Esophagus squamous epithelium (tissue), 5 donors: ENCODE results near the gene KCTD20. TPM values are rescaled to one million over a fixed set of nuclear protein-coding genes. Genes with fewer than 3 reads are reported as not detected.
"Not testable (repeated sequence)": the region's sequence is repeated elsewhere in the genome, so short reads cannot be mapped to it uniquely, and the experiment has no call there.

Experiments
- DNase-seq: peaks from one replicate; lab custom pipeline; 2025; lab: John Stamatoyannopoulos, UW
- H3K27ac ChIP-seq, 4 donors: fragments of 200-600 bp; sonication (generic); one replicate each; pipeline ENCODE4 v1.5.1; 2016 to 2019; ENCODE audit warnings: mild to moderate bottlenecking in 1 of 4
- H3K27me3 ChIP-seq, 4 donors: fragments of 200-600 bp; sonication (generic); 1 replicate in 3 of 4; 2 replicates in 1 of 4; pipeline versions ENCODE4 v1.5.1 to v1.6.0; 2017 to 2021; ENCODE audit warnings: antibody characterized with exemption in 1 of 4
- H3K36me3 ChIP-seq, 3 donors: fragments of 200-600 bp; sonication (generic); one replicate each; pipeline ENCODE4 v1.5.1; 2016 to 2019
- H3K4me1 ChIP-seq, 3 donors: fragments of 200-600 bp; sonication (generic); one replicate each; pipeline ENCODE4 v1.5.1; 2017 to 2019
- H3K4me3 ChIP-seq, 4 donors: fragments of 200-600 bp; sonication (generic); 1 replicate in 3 of 4; 2 replicates in 1 of 4; pipeline ENCODE4 v1.5.1; 2016 to 2019; ENCODE audit warnings: mild to moderate bottlenecking in 2 of 4, moderate library complexity in 1 of 4
- H3K9me3 ChIP-seq, 3 donors: fragments of 200-600 bp; sonication (generic); one replicate each; pipeline ENCODE4 v1.5.1; 2016 to 2019
- CTCF ChIP-seq, 6 experiments: fragments of 450-650 bp in 4 of 6; fragments of 200-600 bp in 2 of 6; sonication (generic) in 2 of 6; IDR thresholded peaks; one replicate each; pipeline ENCODE4 v1.5.1; 2016 to 2019; ENCODE audit warnings: antibody characterized with exemption in 6 of 6, mild to moderate bottlenecking in 4 of 6, moderate library complexity in 4 of 6
- POLR2A ChIP-seq, 4 donors: fragments of 450-650 bp; IDR thresholded peaks; one replicate each; pipeline ENCODE4 v1.6.1; 2017; ENCODE audit warnings: antibody characterized with exemption in 4 of 4, mild to moderate bottlenecking in 4 of 4, moderate library complexity in 3 of 4
- WGBS, 2 donors: methylation state at CpG; one replicate each; pipeline ENCODE4 v1.1.5; 2018; 5-methylcytosine and 5-hydroxymethylcytosine counted together
- intact Hi-C: fragments of 100-400 bp; cut with DNase I; formaldehyde crosslinking; loops from one replicate; pipeline ENCODE4 v1.15.0; 2022
- total RNA-seq, 4 donors: library from RNA; depleted of rRNA; stranded (reverse); fragments of >200 nt; gene quantifications; one replicate each; pipeline ENCODE4 v1.1.0, GENCODE V29; 2016
- donor health status: DM: yes; HTN: yes; CAD: no.

The KCTD20 gene
- total RNA-seq, 4 donors from 2014 or later = 35.9 to 47.5 (median 41.0) TPM

DNA sequence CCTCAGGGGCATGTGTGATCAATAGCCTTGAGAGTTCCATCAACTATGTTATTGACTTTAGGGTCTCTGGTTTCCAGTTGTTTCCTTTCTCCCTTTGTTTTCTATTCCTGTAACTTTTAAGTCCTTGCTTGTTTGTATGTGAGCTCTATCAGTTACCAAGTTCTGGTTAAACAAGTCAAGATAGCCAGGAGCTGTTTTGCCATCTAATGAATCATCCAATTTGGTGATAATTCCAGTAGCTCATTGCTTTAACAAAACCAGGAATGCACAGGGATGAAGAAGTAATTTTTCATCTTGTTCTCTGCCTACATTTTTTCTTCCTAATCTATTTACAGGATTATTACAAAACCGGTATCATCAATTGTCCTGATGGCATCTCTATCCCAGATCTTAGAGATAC is 36.5 kb downstream of the KCTD20 start:
- 41 to 64% methylated on average over 1 of the region's 1 CpG for WGBS, 2 donors
- intact Hi-C loops = no loop called here
- no peak for DNase-seq
- H3K36me3 ChIP-seq = peaks cover 0 to 90% (median 14%) of the 10 kb centered on the region in 3 donors
- no peaks in the 10 kb centered on the region for H3K9me3 ChIP-seq
- no peak overlapping the region for H3K27ac ChIP-seq
- no peak for TF ChIP-seq POLR2A (IDR thresholded peaks at IDR 0.05)
- no peak for TF ChIP-seq CTCF (IDR thresholded peaks at IDR 0.05)
- H3K4me3 ChIP-seq = no peak overlapping the region
- no peaks in the 10 kb centered on the region for H3K27me3 ChIP-seq
- peaks cover 0 to 21% (median 0%) of the 10 kb centered on the region in 3 donors for H3K4me1 ChIP-seq

DNA sequence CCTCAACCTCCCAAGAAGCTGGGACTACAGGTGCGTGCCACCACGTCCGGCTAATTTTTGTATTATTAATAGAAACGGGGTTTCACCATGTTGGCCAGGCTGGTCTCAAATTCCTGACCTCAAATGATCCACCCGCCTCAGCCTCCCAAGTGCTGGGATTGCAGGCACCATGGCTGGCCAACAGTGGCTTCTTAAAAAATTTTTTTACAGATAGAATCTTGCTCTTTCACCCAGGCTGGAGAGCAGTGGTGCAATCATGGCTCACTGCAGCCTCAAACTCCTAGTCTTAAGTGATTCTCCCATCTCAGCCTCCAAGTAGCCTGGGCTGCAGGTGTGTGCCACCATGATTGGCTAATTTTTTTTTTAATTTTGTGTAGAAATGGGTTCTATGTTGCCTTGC is 40.5 kb downstream of the KCTD20 start:
- H3K9me3 ChIP-seq, DNase-seq, intact Hi-C loops, H3K4me3 ChIP-seq, H3K27ac ChIP-seq, H3K27me3 ChIP-seq: not testable (repeated sequence)
- peaks cover 0 to 23% (median 0%) of the 10 kb centered on the region in 3 donors for H3K4me1 ChIP-seq
- peaks cover 0 to 92% (median 14%) of the 10 kb centered on the region in 3 donors for H3K36me3 ChIP-seq
- 95 to 100% methylated on average over 5 of the region's 5 CpGs for WGBS, 2 donors

DNA sequence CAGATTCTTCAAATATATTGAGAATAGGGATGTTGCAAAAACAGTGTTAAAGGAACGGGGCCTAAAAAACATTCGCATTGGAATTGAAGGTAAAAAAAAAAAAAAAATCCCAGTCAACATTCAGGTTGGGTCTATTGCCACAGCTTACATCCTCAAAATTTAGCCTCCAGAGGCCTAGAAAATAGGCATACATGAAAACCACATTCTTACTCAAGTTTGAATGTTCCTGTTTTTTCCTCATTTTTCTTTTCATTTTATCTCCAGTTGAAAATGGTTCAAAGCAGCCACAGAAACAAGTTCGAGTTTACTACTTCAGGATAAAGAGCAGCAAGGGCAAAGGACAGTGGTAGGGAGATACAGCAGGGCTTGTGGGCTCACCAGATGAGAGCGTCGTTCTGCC is 41.9 kb downstream of the KCTD20 start:
- Histone ChIP-seq H3K9me3 (no peaks in the 10 kb centered on the region), H3K27ac (no peak overlapping the region), H3K36me3 (peaks cover 0 to 96% (median 14%) of the 10 kb centered on the region in 3 donors), H3K4me1 (peaks cover 0 to 11% (median 0%) of the 10 kb centered on the region in 3 donors), H3K27me3 (no peaks in the 10 kb centered on the region), H3K4me3 (no peak overlapping the region)
- no peak for TF ChIP-seq POLR2A (IDR thresholded peaks at IDR 0.05)
- no peak for TF ChIP-seq CTCF (IDR thresholded peaks at IDR 0.05)
- WGBS, 2 donors = 77 to 83% methylated on average over 5 of the region's 5 CpGs
- no peak for DNase-seq
- intact Hi-C loops = no loop called here

DNA sequence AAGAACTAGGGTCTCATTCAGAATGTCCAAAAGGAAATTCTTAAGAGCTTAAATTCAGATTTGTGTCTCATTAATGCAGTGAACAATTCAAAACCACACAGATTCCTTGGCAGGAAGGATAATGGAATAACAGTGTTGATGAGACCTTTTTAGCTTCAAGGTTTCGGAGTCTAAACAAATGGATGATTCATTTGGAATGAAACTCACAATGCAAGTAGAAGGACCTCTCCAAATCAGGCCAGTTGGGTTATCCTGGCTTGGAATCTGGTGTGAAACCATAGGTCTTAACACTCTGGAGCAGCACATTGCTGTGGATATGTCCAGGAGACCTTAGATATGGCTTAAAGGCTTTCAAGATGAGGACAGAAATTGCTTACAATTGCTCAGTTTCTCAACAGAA is 44.9 kb downstream of the KCTD20 start:
- intact Hi-C loops = no loop called here
- Histone ChIP-seq H3K36me3 (peaks cover 0 to 88% (median 0%) of the 10 kb centered on the region in 3 donors), H3K27ac (no peak overlapping the region), H3K27me3 (no peaks in the 10 kb centered on the region), H3K9me3 (no peaks in the 10 kb centered on the region), H3K4me1 (peaks cover 0 to 17% (median 1%) of the 10 kb centered on the region in 3 donors), H3K4me3 (no peak overlapping the region)
- no peak for DNase-seq
- 68 to 87% methylated on average over 1 of the region's 1 CpG for WGBS, 2 donors
- TF ChIP-seq POLR2A (IDR thresholded peaks at IDR 0.05) (no peak), CTCF (IDR thresholded peaks at IDR 0.05) (no peak)

GRCh38 chr6:36488221-36488620 is 45.4 kb downstream of the KCTD20 start:
- no peaks in the 10 kb centered on the region for H3K27me3 ChIP-seq
- peaks cover 0 to 87% (median 0%) of the 10 kb centered on the region in 3 donors for H3K36me3 ChIP-seq
- peaks cover 3 to 22% (median 3%) of the 10 kb centered on the region in 3 donors for H3K4me1 ChIP-seq
- H3K27ac ChIP-seq = no peak overlapping the region
- TF ChIP-seq POLR2A (IDR thresholded peaks at IDR 0.05) = no peak
- TF ChIP-seq CTCF (IDR thresholded peaks at IDR 0.05) = no peak
- DNase-seq = no peak
- H3K9me3 ChIP-seq = no peaks in the 10 kb centered on the region
- no peak overlapping the region for H3K4me3 ChIP-seq
- intact Hi-C loops = no loop called here

GRCh38 chr6:36489426-36489825 is 46.6 kb downstream of the KCTD20 start:
- Histone ChIP-seq H3K27me3 (no peaks in the 10 kb centered on the region), H3K4me3 (no peak overlapping the region), H3K36me3 (peaks cover 0 to 78% (median 0%) of the 10 kb centered on the region in 3 donors), H3K9me3 (no peaks in the 10 kb centered on the region), H3K27ac (no peak overlapping the region), H3K4me1 (peaks cover 7 to 33% (median 8%) of the 10 kb centered on the region in 3 donors)
- intact Hi-C loops = no loop called here
- TF ChIP-seq CTCF (IDR thresholded peaks at IDR 0.05) = no peak
- no peak for TF ChIP-seq POLR2A (IDR thresholded peaks at IDR 0.05)
- WGBS, 2 donors = 85 to 94% methylated on average over 4 of the region's 4 CpGs
- DNase-seq = no peak
